Panc1 (cell line): ENCODE data around the gene POLE3.

ENCODE experiments used
- CTCF ChIP-seq: fragments of 450-650 bp; IDR thresholded peaks from 2 replicates; pipeline ENCODE4 v1.5.1; 2017; ENCODE audit warnings: mild to moderate bottlenecking
- POLR2AphosphoS5 ChIP-seq: IDR thresholded peaks from 2 replicates; pipeline ENCODE4 v1.6.1; 2012; ENCODE audit warnings: mild to moderate bottlenecking, low read depth, low read length, moderate library complexity
- REST ChIP-seq, 2 experiments: IDR thresholded peaks; 2 replicates each; pipeline ENCODE4 v1.6.1; 2011 to 2012; ENCODE audit warnings: low read depth in 2 of 2, control low read depth in 1 of 2, low read length in 1 of 2, mild to moderate bottlenecking in 1 of 2, moderate library complexity in 1 of 2; ENCODE audit not compliant: insufficient read depth in 1 of 2
- TCF7L2 ChIP-seq: IDR thresholded peaks from 2 replicates; pipeline ENCODE4 v1.6.1; 2011; ENCODE audit warnings: mild to moderate bottlenecking, low read depth, low read length, inconsistent platforms

GRCh38 chr9:113398796-113399195 is 11.7 kb downstream of the POLE3 start:
- TF ChIP-seq CTCF = no peak
- TF ChIP-seq POLR2AphosphoS5 = no peak
- no peak for TF ChIP-seq TCF7L2
- no peak for TF ChIP-seq REST (IDR thresholded peaks at IDR 0.05; ENCODE audit: insufficient read depth in 1 of 2, low read depth in 2 of 2, low read length in 1 of 2)
